HG02885 (cell line): ENCODE results near the gene LEP.
"Not testable (repeated sequence)": the region's sequence is repeated elsewhere in the genome, so short reads cannot be mapped to it uniquely, and the experiment has no call there.

ENCODE experiments used
- ATAC-seq: cut with Tn5 transposase; IDR thresholded peaks from one replicate; pipeline ENCODE4 v1.9.1; 2021; ENCODE audit warnings: mild to moderate bottlenecking; ENCODE audit not compliant: unreplicated experiment, poor library complexity

Gene LEP

DNA sequence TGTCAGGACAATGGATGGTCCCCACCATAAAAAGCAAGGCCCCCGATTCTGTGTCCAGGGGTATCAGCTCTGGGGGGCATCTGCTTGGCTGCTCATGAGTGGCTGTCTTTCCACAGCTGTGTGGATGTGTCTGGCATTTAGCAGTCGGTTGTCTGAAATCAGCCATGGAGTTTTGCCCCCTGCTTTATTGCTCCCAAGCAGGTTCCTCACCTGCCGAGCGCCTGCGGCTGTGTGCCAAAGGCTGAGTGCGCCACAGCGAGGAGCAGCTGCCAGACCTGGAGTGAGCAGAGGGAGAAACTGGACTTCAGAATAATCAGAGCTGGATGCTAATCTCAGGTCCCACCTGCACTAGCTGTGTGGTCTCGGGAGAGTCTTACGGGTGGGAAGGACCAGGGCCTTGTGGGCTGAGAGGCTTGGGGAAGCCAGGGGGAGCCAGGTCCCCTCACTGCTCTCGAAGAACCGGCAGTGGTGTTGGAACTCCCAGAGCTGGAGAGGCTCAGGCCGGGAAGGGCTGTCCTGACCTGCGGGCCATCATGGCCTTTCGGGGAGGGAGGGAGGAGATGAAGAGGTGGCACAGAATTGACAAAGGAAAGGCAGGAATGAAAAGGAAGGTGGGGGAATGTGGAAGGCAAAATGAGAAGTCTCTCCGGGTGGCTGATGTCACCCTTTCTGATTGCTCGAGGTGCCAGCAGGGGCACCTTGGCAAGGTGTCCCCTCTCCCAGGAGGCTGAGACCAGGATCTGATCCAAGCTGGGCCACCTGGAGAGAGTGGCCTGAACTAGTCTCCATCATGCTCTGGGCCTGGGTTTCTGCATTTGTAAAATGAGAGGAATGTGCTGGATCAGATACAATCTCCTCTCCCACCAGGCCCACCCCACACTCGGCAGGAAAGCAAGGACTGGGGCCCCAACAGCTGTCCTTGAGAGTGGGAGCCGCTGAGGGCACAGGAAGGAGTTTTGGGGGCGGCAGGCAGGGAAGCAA lies 30.2 kb upstream of the LEP start:
- no peak for ATAC-seq

GRCh38 chr7:128211626-128212025 lies 29.5 kb upstream of the LEP start:
- no peak for ATAC-seq

DNA sequence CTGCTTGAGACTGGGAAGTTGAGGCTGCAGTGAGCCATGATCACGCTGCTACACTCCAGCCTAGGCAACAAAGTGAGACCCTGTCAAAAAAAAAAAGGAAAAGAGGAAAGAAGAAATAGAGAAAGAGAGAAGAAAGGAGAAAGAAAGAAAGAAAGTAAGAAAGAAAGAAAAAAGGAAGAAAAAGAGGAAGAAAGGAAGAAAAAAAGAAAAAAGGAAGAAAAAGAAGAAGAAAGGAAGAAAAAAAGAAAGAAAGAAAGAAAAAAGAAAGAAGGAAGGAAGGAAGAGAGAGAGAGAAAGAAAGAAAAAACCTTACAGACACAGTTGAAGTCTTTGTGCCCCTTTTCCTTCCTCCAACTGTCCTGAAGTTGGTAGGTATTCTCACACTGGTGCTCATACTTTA lies 26.6 kb upstream of the LEP start:
- no peak for ATAC-seq

GRCh38 chr7:128215281-128215680 lies 25.8 kb upstream of the LEP start:
- ATAC-seq: no peak

GRCh38 chr7:128215739-128216138 lies 25.3 kb upstream of the LEP start:
- no peak for ATAC-seq

DNA sequence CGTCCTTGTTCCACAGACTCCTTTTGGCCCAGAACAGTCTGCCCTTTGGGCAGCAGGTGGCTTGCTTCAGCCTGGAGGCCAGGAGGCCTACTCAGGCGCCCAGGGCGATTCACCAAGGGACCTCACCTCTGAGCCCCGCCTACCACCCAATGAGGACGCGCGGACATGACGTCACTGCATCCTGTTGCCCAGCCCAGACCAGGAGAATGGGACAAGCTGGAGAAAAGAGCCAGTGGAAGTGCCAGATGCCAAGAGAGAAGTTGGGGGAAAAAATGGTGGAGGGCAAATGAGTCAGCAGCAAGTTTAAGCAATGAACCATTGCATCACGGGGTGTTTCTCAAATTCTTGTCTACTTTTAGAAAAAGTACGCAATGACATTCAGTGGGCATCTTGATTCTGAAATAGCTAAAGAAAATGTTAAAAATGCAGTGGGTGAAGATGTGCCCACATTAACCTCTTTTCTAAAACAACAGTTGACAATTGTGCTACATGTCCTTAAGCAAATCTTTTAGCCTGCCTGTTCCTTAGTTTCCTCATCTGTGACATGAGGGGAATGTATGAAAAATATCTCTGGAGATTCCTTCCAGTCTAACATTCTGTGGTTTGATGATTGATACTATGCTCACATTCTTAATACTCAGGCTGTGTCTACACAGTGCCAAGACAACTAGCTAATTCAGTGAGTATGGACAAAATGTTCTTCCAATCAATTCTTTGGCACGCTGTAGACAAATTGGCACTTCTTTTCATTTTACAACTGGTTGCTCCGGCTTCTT lies 23.9 kb upstream of the LEP start:
- ATAC-seq: no peak

GRCh38 chr7:128217967-128218652 lies 23.0 kb upstream of the LEP start:
- no peak for ATAC-seq

DNA sequence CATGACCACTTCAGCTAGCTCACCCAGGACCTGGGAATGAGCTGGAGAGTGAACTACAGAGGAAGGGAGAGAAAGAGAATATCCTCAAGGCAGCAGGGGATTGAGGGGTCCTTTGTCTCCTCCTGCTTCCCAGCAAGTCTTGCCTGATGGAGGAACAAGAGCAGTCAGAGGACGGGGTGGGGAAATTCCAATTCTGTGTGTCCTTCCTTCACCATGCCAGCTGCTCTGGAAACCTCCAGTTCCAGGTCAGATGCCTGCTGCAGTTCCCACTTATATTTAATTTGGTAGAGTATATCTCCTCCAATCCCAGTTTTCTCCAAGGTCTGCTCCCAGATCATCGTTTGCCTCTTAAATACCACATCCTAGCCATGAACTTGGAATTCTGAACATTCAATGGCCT lies 21.4 kb upstream of the LEP start:
- no peak for ATAC-seq

- no peak for ATAC-seq
Measured at GRCh38 chr7:128221929-128222403, 19.1 kb upstream of the LEP start.

DNA sequence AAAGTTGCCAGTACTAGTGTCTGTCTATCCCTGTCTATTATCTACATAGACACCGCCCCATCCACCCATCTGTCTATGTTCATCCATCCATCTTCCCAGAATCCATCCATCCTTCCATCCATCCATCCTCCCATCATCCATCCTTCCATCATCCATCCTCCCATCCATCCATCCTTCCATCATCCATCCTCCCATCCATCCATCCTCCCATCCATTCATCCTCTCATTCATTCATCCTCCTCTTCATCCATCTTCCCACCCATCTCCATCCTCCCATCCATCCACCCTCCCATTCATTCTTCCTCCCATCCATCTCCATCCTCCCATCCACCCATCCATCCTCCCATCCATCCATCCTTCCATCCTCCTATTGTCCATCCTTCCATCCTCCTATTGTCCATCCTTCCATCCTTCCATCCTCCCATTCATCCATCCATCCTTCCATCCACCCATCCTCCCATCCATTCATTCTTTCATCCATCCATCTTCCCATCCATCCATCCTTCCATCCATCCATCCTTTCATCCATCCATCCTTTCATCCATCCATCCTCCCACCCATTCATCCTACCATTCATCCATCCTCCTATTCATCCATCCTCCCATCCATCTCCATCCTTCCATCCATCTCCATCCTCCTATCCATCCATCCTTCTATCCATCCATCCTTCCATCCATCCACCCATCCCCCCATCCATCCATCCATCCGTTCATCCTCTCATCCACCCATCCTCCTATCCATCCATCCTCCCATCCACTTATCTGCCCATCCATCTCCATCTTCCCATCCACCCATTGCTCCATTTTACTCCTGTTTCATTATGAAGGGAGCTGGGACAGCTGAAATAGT lies 14.7 kb upstream of the LEP start:
- ATAC-seq: no peak

- no peak for ATAC-seq
Measured at GRCh38 chr7:128227271-128227670, 13.8 kb upstream of the LEP start.

DNA sequence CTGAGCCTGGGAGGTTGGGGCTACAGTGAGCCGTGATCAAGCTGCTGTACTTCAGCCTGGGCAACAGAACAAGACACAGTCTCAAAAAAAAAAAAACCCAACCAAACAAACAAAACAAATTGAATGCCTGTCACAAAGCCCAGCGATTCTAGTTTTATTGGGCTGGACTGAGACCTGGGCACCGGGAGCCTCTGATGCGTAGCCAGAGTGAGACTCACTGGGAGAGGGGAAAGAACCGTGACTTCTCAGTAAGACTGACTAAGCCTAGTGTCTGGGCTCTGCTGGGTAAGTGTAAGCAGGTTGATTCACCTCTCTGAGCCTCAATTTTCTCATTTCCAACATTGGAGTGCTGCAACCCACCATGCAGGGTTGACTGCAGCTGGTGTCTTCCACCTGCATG lies 10.1 kb upstream of the LEP start:
- ATAC-seq: no peak

GRCh38 chr7:128231677-128232076 lies 9.4 kb upstream of the LEP start:
- ATAC-seq: no peak

DNA sequence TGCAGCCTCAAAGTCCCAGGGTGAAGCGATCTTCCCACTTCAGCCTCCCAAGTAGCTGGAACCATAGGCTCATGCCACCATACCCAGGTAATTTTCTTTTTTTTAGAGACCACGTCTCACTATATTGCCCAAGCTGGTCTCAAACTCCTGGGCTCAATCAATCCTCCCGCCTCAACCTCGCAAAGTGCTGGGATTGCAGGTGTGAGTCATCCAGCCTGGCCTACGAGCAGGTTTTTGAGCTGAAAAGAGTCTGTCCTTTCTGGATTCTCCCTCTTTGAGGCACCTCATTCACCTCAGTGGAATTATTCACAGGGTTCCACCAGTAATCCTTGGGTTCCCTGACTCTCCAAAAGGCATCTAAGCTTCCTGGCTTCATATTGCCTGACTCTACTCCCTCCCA lies 7.6 kb upstream of the LEP start:
- no peak for ATAC-seq

DNA sequence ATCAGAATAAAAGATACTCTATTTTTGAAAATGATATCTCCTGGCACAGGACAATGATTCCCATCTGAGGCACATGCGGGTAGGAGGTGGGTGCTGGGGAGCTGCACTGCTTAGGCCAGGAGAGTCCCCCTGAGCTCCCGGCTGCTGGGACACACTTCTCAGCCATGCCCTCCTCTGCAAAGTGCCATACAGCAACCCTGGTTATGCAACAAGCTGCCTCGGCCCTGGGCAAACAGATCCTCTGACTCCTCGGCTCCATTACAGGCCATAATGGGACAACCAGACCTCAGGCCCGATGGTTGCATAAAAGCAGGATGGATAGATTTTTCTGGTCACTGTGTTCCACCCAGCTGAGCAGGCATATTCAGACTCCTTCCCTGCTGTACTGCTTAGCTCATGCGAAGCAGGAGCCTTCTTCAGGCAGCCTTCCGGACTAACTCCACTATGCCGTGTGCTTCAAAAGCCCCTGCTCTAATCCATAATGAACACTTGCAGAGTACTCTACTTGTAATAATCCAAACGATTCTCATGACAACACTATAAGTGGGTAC lies 6.5 kb upstream of the LEP start:
- no peak for ATAC-seq

DNA sequence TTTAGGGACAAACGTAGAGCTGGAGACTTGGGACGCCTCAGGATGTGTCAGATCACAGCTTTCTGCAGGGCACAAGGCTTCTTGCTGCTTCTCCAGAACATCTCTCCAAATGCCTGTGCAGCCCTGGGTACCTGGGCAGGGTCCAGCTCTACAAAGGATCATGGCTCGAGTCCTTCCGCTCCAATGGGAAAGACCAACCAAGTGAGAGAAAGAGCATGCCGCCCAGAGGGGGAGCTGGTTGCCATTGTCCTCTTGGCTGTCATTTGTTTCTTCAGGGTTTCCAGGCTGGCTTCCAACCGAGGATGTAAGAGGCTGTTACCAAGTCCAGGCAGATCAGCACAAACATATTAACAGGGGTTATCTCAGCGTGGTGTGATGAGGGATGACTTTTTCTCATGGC lies 5.6 kb upstream of the LEP start:
- no peak for ATAC-seq

- ATAC-seq: peak; percentile 69
Measured at GRCh38 chr7:128236924-128237586, 4.0 kb upstream of the LEP start.

- not testable (repeated sequence) for ATAC-seq
Measured at GRCh38 chr7:128239146-128239545, 1.9 kb upstream of the LEP start.

DNA sequence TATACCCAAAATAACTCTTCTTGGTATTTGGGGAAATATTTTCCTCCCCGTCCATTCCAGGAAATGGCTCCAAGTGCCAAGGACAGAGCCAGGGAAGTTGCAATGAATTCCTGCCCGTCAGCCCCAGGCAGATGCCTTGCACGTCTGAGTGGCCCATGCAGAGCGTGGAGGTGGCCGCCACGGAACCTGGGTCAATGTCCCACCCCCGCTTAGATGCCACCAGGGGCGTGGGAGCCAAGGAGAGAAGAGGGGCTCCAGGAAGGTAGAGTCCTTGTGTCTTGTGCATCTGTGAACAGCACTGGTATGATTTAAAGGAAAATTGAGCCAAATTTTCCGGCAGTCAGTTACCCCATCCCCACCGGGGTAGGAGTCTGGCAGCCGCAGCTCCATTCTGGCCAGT lies 1.6 kb downstream of the LEP start:
- no peak for ATAC-seq
